ENCODE data around the gene ATP2C2. TPM values are rescaled to one million over a fixed set of nuclear protein-coding genes. Genes with fewer than 3 reads are reported as not detected.

The ATP2C2 gene
- total RNA-seq, 4 donors from 2014 or later = 138 to 3,342 (median 155) TPM

DNA sequence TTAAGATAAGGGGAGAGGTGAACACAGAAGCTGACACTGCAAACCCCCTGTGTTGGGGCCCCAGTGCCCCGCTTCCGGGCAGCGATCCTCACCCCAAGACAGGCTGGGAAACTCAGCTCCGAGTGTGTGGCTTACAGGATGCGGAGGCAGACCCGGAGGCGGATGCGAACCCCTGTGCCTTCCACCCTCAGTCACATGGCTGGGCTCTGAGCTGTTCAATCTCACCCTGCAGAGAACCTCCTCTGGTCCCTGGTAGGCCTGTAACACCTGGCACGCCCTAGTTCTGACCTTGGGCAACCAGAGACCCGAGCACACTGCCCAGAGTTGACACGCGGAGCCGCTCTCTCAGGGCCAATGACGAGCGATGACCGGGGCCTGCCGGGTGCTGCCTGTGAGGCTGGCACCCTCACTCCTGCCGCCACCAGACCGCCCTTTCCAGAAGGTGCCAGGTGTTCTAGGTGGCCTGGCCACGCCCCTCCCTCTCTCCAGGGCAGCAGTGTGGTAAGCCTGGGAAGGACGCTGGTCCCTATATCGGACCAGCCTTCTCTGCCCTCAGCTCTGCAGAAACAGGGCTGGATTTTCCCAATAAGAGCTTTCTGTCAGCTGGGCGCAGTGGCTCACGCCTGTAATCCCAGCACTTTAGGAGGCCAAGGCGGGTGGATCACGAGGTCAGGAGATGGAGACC is 112.9 kb downstream of the ATP2C2 start:
- WGBS, 2 donors (ENCODE audit: low coverage in 1 of 2) = 91 to 100% methylated on average over 7 to 26 of the region's 26 CpGs
- H3K36me3 ChIP-seq = no peaks in the 10 kb centered on the region
- in situ Hi-C loops (cut with MboI; ENCODE audit: low pct_ligation_motif_present in 1 of 4, low pct_unique_long_range_greater_than_20kb in 1 of 4, low sequenced_read_pairs in 3 of 4) = loop anchor here (10.0 to 25.0 kb wide), 4 partner anchors 206 to 519 kb away; partner anchors contain the start of genes NECAB2 (in 2 of the 4), OSGIN1 (in 2 of the 4) and MBTPS1 (in 1 of the 4)
- H3K9me3 ChIP-seq = no peaks in the 10 kb centered on the region
- H3K27me3 ChIP-seq = no peaks in the 10 kb centered on the region
- intact Hi-C loops (cut with DNase I; ENCODE audit: low total_unique reads) = loop anchor here (10.0 kb wide), 2 partner anchors 206 to 556 kb away; no protein-coding TSS in a partner anchor
- TF ChIP-seq POLR2AphosphoS5 (IDR thresholded peaks at IDR 0.05) (no peak), EP300 (IDR thresholded peaks at IDR 0.05; ENCODE audit: low read depth) (no peak), POLR2A (IDR thresholded peaks at IDR 0.05) (no peak)
- TF ChIP-seq, protein P1, sequence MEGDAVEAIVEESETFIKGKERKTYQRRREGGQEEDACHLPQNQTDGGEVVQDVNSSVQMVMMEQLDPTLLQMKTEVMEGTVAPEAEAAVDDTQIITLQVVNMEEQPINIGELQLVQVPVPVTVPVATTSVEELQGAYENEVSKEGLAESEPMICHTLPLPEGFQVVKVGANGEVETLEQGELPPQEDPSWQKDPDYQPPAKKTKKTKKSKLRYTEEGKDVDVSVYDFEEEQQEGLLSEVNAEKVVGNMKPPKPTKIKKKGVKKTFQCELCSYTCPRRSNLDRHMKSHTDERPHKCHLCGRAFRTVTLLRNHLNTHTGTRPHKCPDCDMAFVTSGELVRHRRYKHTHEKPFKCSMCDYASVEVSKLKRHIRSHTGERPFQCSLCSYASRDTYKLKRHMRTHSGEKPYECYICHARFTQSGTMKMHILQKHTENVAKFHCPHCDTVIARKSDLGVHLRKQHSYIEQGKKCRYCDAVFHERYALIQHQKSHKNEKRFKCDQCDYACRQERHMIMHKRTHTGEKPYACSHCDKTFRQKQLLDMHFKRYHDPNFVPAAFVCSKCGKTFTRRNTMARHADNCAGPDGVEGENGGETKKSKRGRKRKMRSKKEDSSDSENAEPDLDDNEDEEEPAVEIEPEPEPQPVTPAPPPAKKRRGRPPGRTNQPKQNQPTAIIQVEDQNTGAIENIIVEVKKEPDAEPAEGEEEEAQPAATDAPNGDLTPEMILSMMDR (IDR thresholded peaks at IDR 0.05) = no peak
- H3K4me1 ChIP-seq = no peaks in the 10 kb centered on the region
- H3K27ac ChIP-seq = no peak overlapping the region
- no peak for DNase-seq
- no peak overlapping the region for H3K4me3 ChIP-seq

DNA sequence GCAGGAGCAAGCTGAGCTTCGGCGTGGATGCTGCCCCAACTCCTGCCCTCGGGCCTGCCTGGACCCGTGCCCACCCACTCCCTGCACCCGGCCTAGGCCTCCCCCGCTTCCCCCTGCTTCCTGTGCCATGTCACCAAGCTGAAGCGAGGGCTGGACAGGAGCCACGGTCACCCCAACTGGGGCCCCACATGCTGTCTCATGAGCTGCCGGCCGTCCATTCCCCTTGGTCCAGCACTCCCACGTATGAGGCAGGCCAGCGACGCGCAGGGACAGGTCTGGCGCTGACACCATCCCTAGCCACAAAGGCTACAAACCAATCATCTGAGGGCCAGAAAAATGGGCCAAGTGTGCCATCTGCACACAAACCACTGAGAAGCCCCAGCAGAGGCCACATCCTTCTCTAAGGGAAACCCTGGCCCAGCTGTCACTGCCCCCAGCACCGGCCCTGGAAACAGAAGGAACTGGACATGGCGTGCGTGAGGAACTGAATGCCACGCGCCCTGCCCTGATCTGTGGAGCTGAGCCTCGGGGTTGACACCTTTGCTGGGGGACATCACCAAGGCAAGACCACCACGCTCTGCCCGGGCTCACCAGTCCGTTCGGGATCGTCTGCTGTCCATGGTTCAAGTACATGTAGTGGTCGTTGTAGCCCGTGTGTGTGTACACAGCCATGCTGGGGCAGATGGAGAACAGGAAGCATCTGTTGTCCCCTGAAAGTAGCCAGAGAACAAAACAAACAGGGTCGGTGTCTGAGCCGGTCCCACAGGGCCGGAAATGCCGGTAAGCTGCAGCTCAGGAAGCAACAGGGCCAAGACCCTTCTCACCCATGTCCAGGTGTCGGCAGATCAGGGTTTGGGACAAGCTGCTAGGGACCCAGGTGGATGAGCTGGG is 113.9 kb downstream of the ATP2C2 start:
- 90 to 100% methylated on average over 1 to 32 of the region's 33 CpGs for WGBS, 2 donors (ENCODE audit: low coverage in 1 of 2)
- intact Hi-C loops (cut with DNase I; ENCODE audit: low total_unique reads) = loop anchor here (10.0 kb wide), 2 partner anchors 207 to 557 kb away; no protein-coding TSS in a partner anchor
- no peak for DNase-seq

DNA sequence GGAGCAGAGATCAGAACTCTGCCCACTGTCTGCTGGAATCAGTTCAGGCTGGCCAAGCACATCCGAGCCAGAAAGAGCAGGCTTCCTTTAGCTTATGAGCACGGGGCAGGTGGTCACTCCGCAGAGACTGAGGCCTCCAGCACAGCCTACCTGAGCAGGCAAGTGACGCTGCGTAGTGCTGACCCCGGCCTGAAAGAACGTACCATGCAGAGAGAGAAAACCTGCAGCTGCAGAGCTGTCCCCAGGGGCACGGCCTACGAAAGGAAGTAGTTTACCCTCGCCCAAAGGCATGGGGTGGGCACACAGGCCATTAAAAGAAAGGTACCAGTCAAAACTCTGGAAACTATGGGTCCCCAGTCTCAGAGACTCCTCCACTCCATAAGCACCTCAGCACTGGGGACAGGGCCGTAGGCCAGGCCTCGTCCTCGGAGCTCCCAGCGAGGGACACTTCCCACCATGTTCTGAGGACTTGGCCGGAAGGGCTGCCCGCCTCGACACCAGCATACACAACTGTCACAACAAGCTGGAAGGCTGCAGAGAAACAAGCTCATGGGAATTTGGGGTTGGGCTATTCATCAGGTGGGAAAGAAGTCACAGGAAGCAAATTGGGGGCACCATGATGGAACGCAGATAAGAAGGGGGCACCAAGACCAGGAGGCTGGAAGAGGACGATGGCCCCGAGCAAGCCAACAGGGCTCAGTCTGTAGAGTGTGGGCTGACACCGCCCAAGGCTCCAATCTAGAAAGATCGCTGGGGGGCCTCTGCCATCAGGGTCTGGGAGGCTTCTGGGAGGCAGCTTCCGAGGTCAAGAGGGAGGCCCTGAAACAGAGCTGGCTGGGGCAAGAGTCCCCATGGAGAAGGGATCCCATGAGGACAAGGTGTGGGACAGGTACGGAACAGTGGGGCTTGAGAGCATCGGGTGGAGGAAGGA is 114.9 kb downstream of the ATP2C2 start:
- DNase-seq = no peak
- Histone ChIP-seq H3K4me3 (no peak overlapping the region), H3K27me3 (no peaks in the 10 kb centered on the region), H3K9me3 (no peaks in the 10 kb centered on the region), H3K27ac (no peak overlapping the region), H3K4me1 (no peaks in the 10 kb centered on the region), H3K36me3 (no peaks in the 10 kb centered on the region)
- intact Hi-C loops (cut with DNase I; ENCODE audit: low total_unique reads) = loop anchor here (10.0 kb wide), 2 partner anchors 208 to 558 kb away; no protein-coding TSS in a partner anchor
- no peak for TF ChIP-seq POLR2A (IDR thresholded peaks at IDR 0.05)
- TF ChIP-seq, protein P1 (IDR thresholded peaks at IDR 0.05) = no peak
- no peak for TF ChIP-seq POLR2AphosphoS5 (IDR thresholded peaks at IDR 0.05)
- TF ChIP-seq EP300 (IDR thresholded peaks at IDR 0.05; ENCODE audit: low read depth) = no peak
- 95 to 100% methylated on average over 1 to 25 of the region's 25 CpGs for WGBS, 2 donors (ENCODE audit: low coverage in 1 of 2)
- in situ Hi-C loops (cut with MboI; ENCODE audit: low pct_ligation_motif_present in 1 of 4, low pct_unique_long_range_greater_than_20kb in 1 of 4, low sequenced_read_pairs in 3 of 4) = loop anchor here (10.0 to 25.0 kb wide), 4 partner anchors 208 to 521 kb away; partner anchors contain the start of genes NECAB2 (in 2 of the 4), OSGIN1 (in 2 of the 4) and MBTPS1 (in 1 of the 4)

More for the DNA sequence above, 113.9 kb downstream of the ATP2C2 start:
- no peaks in the 10 kb centered on the region for H3K9me3 ChIP-seq
- in situ Hi-C loops (cut with MboI; ENCODE audit: low pct_ligation_motif_present in 1 of 4, low pct_unique_long_range_greater_than_20kb in 1 of 4, low sequenced_read_pairs in 3 of 4) = loop anchor here (10.0 to 25.0 kb wide), 4 partner anchors 207 to 520 kb away; partner anchors contain the start of genes NECAB2 (in 2 of the 4), OSGIN1 (in 2 of the 4) and MBTPS1 (in 1 of the 4)
- no peak for TF ChIP-seq EP300 (IDR thresholded peaks at IDR 0.05; ENCODE audit: low read depth)
- no peak for TF ChIP-seq POLR2AphosphoS5 (IDR thresholded peaks at IDR 0.05)
- TF ChIP-seq, protein P1 (IDR thresholded peaks at IDR 0.05) = no peak
- no peak for TF ChIP-seq POLR2A (IDR thresholded peaks at IDR 0.05)
- no peak overlapping the region for H3K27ac ChIP-seq
- H3K4me3 ChIP-seq = no peak overlapping the region
- H3K36me3 ChIP-seq = no peaks in the 10 kb centered on the region
- no peaks in the 10 kb centered on the region for H3K27me3 ChIP-seq
- H3K4me1 ChIP-seq = no peaks in the 10 kb centered on the region
